Right lobe of liver (tissue), 4 donors: Measurements from ENCODE around the gene IRGC.

ENCODE experiments used
- POLR2A ChIP-seq: fragments of 450-650 bp; IDR thresholded peaks from one replicate; pipeline ENCODE4 v1.6.1; 2017; ENCODE audit warnings: antibody characterized with exemption, mild to moderate bottlenecking
- TF ChIP-seq, protein P1 (sequence below), 4 donors: fragments of 200-600 bp in 3 of 4; fragments of 450-650 bp in 1 of 4; IDR thresholded peaks; one replicate each; pipeline versions ENCODE4 v1.5.1 to v1.8.0; 2016 to 2022; ENCODE audit warnings: antibody characterized with exemption in 4 of 4, mild to moderate bottlenecking in 2 of 4
- donor health status: DM: no; HTN: no; CAD: no.
- donor health status: DM: no; HTN: no; CAD: no.
- donor health status: DM: no; HTN: yes; CAD: no.

GRCh38 chr19:43684326-43684725 lies 31.6 kb upstream of the IRGC start:
- no peak for TF ChIP-seq POLR2A
- TF ChIP-seq, protein P1, sequence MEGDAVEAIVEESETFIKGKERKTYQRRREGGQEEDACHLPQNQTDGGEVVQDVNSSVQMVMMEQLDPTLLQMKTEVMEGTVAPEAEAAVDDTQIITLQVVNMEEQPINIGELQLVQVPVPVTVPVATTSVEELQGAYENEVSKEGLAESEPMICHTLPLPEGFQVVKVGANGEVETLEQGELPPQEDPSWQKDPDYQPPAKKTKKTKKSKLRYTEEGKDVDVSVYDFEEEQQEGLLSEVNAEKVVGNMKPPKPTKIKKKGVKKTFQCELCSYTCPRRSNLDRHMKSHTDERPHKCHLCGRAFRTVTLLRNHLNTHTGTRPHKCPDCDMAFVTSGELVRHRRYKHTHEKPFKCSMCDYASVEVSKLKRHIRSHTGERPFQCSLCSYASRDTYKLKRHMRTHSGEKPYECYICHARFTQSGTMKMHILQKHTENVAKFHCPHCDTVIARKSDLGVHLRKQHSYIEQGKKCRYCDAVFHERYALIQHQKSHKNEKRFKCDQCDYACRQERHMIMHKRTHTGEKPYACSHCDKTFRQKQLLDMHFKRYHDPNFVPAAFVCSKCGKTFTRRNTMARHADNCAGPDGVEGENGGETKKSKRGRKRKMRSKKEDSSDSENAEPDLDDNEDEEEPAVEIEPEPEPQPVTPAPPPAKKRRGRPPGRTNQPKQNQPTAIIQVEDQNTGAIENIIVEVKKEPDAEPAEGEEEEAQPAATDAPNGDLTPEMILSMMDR (IDR thresholded peaks at IDR 0.05), result no peak
